ENCODE data around the gene BAZ2B.
"Not testable (repeated sequence)": the region's sequence is repeated elsewhere in the genome, so short reads cannot be mapped to it uniquely, and the experiment has no call there.

BAZ2B gene, protein sequence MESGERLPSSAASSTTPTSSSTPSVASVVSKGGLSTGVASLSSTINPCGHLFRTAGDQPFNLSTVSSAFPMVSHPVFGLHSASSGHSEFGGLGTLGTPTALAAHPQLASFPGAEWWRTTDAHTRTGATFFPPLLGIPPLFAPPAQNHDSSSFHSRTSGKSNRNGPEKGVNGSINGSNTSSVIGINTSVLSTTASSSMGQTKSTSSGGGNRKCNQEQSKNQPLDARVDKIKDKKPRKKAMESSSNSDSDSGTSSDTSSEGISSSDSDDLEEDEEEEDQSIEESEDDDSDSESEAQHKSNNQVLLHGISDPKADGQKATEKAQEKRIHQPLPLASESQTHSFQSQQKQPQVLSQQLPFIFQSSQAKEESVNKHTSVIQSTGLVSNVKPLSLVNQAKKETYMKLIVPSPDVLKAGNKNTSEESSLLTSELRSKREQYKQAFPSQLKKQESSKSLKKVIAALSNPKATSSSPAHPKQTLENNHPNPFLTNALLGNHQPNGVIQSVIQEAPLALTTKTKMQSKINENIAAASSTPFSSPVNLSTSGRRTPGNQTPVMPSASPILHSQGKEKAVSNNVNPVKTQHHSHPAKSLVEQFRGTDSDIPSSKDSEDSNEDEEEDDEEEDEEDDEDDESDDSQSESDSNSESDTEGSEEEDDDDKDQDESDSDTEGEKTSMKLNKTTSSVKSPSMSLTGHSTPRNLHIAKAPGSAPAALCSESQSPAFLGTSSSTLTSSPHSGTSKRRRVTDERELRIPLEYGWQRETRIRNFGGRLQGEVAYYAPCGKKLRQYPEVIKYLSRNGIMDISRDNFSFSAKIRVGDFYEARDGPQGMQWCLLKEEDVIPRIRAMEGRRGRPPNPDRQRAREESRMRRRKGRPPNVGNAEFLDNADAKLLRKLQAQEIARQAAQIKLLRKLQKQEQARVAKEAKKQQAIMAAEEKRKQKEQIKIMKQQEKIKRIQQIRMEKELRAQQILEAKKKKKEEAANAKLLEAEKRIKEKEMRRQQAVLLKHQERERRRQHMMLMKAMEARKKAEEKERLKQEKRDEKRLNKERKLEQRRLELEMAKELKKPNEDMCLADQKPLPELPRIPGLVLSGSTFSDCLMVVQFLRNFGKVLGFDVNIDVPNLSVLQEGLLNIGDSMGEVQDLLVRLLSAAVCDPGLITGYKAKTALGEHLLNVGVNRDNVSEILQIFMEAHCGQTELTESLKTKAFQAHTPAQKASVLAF (N-terminal part only)

GRCh38 chr2:159616286-159616701 is at the start of gene BAZ2B:
BAZ2B (minus strand) TSS chr2:159616548; CDS start chr2:159478719, 137,829 bp downstream.
- DNase-seq: no peak

GRCh38 chr2:159661286-159661685 is 44.9 kb upstream of the BAZ2B start:
- no peak for DNase-seq

DNA sequence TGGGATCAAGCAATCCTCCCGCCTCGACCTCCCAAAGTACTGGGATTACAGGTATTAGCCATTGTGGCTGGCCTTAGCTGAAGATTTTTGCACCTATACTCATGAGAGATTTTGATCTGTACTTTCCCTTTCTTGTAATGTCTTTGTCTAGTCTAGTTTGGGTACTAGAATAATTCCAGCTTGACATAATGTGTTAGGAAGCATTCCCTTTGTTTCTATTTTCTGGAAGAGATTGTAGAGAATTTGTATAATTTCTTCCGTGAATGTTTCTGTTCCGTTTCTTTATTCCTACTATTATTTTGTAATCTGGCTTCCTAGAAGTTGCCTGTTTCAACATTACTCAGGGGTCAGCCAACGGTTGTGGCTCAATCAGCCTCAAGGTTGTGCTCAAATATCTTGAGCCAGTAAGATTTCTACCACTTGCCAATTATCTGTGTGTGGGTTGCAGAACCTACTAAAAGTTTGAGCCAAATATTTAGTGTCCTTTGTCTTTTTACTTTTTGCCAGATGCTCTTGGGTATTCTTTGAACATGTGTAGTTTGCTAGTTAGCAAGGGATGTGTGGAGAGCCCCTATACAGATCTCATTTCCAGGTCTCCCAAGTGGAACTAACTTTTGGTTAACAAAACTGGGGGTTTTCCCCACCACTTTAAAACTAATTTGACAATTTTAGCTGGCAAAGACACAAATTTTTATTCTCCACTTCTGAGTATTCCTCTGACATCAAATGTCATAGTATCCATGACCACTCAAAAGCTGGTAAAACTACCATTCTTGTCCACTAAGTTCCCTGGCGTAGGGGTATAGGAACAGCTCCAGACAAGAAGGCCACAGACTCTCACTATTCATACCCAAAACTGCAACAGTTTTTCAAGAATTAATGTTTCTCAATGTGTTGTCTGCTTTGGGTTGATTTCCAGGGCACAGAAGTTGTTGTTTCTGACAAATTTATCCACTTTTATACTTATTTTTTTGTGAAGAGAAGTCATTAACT is 42.8 kb upstream of the BAZ2B start:
- no peak for DNase-seq

GRCh38 chr2:159653962-159654361 is 37.6 kb upstream of the BAZ2B start:
- no peak for DNase-seq

DNA sequence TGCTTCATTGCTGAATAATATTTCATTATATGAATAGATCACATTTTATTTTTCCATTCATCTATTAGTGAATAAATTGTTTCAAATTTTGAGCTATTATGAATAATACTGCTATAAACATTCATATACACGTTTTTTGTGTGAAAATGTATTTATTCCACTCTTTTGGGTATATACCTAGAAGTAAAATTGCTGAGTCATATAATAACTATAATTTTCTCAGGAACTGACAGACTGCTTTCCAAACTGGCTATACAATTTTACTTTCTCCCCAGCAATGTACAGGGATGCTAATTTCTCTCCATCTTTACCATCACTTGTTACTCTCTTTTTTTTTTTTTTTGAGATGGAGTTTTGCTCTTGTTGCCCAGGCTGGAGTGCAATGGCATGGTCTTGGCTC is 35.5 kb upstream of the BAZ2B start:
- DNase-seq: no peak

DNA sequence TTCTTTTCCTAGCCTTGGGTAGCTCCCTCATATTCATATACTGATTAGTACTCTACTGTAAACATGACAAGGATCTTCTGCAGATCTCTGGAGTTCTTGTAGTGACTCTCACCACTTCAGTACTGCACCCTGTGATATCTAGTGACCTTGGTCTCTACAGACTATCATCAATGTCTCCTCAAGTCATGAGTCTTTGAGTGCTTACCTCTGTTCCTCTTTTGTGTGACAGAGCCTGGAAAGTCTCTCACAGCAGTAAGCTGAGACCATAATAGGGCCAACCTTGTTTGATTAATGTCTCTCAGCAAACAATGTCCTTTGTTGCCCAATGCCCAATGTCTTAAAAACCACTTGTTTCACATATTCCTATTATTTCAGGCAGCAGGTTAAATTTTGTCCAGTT is 34.2 kb upstream of the BAZ2B start:
- no peak for DNase-seq

GRCh38 chr2:159648643-159649042 is 32.3 kb upstream of the BAZ2B start:
- DNase-seq: no peak

- DNase-seq: no peak
Measured at GRCh38 chr2:159647667-159648066, 31.3 kb upstream of the BAZ2B start.

- no peak for DNase-seq
Measured at GRCh38 chr2:159640176-159640575, 23.8 kb upstream of the BAZ2B start.

DNA sequence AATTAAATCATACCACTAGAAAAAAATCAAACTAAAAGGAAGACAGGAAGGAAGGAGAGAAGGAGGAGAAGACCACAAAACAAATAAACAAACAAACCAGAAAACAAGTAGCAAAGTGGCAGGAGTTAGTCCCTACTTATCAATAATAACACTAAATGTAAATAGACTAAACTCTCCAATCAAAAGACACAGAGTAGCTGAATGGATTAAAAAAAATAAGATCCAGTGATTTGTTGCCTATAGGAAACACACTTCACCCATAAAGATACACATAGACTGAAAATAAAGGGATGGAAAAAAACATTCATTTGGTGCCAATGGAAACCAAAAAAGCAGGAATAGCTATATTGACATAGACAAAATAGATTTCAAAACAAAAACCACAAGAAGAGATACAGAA is 23.4 kb upstream of the BAZ2B start:
- no peak for DNase-seq

- no peak for DNase-seq
Measured at GRCh38 chr2:159639071-159639470, 22.7 kb upstream of the BAZ2B start.

DNA sequence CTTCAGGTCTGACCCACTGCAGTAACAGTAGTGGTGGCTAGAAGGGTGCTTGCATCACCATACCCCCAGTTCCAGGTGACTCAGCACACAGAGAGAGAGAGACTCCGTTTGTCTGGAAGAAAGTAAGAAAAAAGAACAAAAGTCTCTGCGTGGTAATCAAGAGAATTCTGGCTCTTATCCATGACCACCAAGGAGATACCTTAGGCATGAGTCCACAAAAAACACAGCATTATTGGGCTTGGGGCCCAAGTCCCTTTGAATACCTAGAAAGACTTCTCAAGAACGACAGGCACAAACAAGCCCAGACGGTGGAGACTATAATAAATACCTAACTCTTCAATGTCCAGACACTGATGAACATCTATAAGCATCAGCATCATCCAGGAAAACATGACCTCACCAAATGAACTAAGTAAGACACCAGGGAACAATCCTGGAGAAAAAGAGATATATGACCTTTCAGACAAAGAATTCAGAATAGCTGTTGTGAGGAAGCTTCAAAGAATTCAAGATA is 21.7 kb upstream of the BAZ2B start:
- no peak for DNase-seq

- DNase-seq: no peak
Measured at GRCh38 chr2:159637240-159637639, 20.9 kb upstream of the BAZ2B start.

GRCh38 chr2:159635006-159635789 is 18.9 kb upstream of the BAZ2B start:
- DNase-seq: no peak

GRCh38 chr2:159633219-159633618 is 16.9 kb upstream of the BAZ2B start:
- DNase-seq: no peak

- not testable (repeated sequence) for DNase-seq
Measured at GRCh38 chr2:159625628-159626027, 9.3 kb upstream of the BAZ2B start.

DNA sequence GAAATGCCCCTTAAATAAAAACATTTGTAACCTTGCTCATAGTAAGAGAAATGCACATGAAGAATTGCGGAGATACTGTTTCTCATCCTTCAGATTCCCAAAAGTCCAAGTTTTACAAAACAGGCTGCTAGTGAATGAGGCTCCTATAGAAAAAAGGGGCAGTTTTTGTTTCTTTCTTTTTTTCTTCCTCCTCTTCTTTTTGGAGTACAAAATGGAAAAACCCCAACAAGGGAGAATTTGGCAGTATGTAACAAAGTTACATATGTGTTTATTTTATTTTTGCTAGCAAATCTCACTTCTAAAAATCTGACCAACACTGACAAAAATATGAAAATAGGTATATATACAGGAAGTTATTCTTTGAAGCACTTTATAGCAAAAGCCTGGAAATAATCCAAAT is 7.1 kb upstream of the BAZ2B start:
- DNase-seq: no peak

GRCh38 chr2:159622966-159623365 is 6.6 kb upstream of the BAZ2B start:
- no peak for DNase-seq

- no peak for DNase-seq
Measured at GRCh38 chr2:159620796-159621195, 4.4 kb upstream of the BAZ2B start.

DNA sequence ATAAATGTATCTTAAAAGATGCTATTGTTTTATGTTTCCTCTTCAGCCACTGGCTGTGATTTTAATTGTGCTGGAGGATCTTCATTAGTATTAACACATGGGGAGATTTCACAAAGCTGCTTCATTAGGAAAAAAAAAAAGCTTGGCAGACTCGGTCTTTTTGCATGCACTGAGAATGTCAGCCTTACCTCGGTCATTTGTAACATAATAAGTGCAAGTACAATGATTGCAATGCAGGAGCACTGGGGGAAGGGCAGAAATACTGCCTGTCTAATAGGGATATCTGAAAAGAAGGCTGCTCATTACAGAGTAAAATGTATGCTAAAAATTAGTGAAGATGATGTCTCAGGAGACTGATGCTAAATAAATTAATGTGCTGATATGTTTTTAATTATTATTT is 1.3 kb upstream of the BAZ2B start:
- DNase-seq: no peak

DNA sequence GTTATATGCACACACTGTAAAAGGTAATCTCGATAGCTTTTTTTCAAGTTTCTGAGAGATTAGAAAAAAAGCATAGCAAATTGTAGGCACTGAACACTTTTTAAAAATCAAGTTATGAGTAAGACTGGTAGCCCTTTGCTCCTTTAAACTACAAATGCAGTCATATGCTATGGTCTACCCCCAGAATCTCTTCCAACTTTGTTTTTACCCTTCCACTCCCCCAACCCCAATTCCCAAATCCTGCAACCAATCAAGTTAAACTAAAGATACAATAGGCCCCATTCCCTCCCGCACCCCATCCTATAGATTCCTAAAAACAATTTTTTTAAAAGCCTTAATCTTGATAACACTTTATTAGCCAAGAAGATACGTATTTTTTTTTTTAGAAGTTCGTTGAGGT is 752 bp upstream of the BAZ2B start:
- no peak for DNase-seq

All from activated naive CD4-positive, alpha-beta T cell treated with Interleukin-2 at 50 U/mL for 16 hours (primary cell).